ENCODE data around the gene SCAMP1. TPM values are rescaled to one million over a fixed set of nuclear protein-coding genes. Genes with fewer than 3 reads are reported as not detected.

SCAMP1 gene
- total RNA-seq, 1 experiment from 2014 or later, result 28.7 TPM

GRCh38 chr5:78508186-78508765 lies 147.9 kb downstream of the SCAMP1 start:
- POLR2A ChIA-PET (ENCODE audit: low non-redundant PET), result no interaction called here
- CTCF ChIA-PET, result no interaction called here
- Histone ChIP-seq H3K4me3 (ENCODE audit: low read depth, low read length, poor library complexity, severe bottlenecking) (no peak overlapping the region), H3K36me3 (ENCODE audit: insufficient read depth, low read length, poor library complexity, severe bottlenecking) (no peaks in the 10 kb centered on the region), H3K27me3 (replicated peaks; ENCODE audit: insufficient read depth, low read depth, low read length, poor library complexity) (no peaks in the 10 kb centered on the region), H3K27ac (ENCODE audit: low read depth, low read length, poor library complexity, severe bottlenecking) (no peak overlapping the region), H3K4me1 (ENCODE audit: insufficient read depth, low read length, poor library complexity, severe bottlenecking) (no peaks in the 10 kb centered on the region), H3K9me3 (ENCODE audit: low read depth, low read length, poor library complexity, severe bottlenecking) (no peaks in the 10 kb centered on the region)
- no peak for DNase-seq (ENCODE audit: low spot score)
- TF ChIP-seq CTCF (conservative IDR thresholded peaks at IDR 0.05; ENCODE audit: low read depth, low read length), result no peak
- TF ChIP-seq EZH2 (IDR thresholded peaks at IDR 0.05; ENCODE audit: borderline replicate concordance, low read depth, low read length, poor library complexity, severe bottlenecking), result no peak
- no TSS peak for BruUV-seq (replicated peaks)
- intact Hi-C loops (cut with micrococcal nuclease; ENCODE audit: unreplicated experiment), result no loop called here

- BruUV-seq (replicated peaks), result no TSS peak
- Histone ChIP-seq H3K4me3 (ENCODE audit: low read depth, low read length, poor library complexity, severe bottlenecking) (no peak overlapping the region), H3K27me3 (replicated peaks; ENCODE audit: insufficient read depth, low read depth, low read length, poor library complexity) (no peaks in the 10 kb centered on the region), H3K9me3 (ENCODE audit: low read depth, low read length, poor library complexity, severe bottlenecking) (no peaks in the 10 kb centered on the region), H3K36me3 (ENCODE audit: insufficient read depth, low read length, poor library complexity, severe bottlenecking) (no peaks in the 10 kb centered on the region), H3K4me1 (ENCODE audit: insufficient read depth, low read length, poor library complexity, severe bottlenecking) (no peaks in the 10 kb centered on the region), H3K27ac (ENCODE audit: low read depth, low read length, poor library complexity, severe bottlenecking) (no peak overlapping the region)
- no peak for DNase-seq (ENCODE audit: low spot score)
- intact Hi-C loops (cut with micrococcal nuclease; ENCODE audit: unreplicated experiment), result no loop called here
- POLR2A ChIA-PET (ENCODE audit: low non-redundant PET), result no interaction called here
- TF ChIP-seq EZH2 (IDR thresholded peaks at IDR 0.05; ENCODE audit: borderline replicate concordance, low read depth, low read length, poor library complexity, severe bottlenecking), result no peak
- no peak for TF ChIP-seq CTCF (conservative IDR thresholded peaks at IDR 0.05; ENCODE audit: low read depth, low read length)
- CTCF ChIA-PET, result no interaction called here
These were observed 148.9 kb downstream of the SCAMP1 start for GRCh38 chr5:78509145-78509865.

- no peak overlapping the region for H3K4me3 ChIP-seq (ENCODE audit: low read depth, low read length, poor library complexity, severe bottlenecking)
- H3K4me1 ChIP-seq (ENCODE audit: insufficient read depth, low read length, poor library complexity, severe bottlenecking), result no peaks in the 10 kb centered on the region
- intact Hi-C loops (cut with micrococcal nuclease; ENCODE audit: unreplicated experiment), result no loop called here
- POLR2A ChIA-PET (ENCODE audit: low non-redundant PET), result no interaction called here
- H3K36me3 ChIP-seq (ENCODE audit: insufficient read depth, low read length, poor library complexity, severe bottlenecking), result no peaks in the 10 kb centered on the region
- no peak overlapping the region for H3K27ac ChIP-seq (ENCODE audit: low read depth, low read length, poor library complexity, severe bottlenecking)
- H3K9me3 ChIP-seq (ENCODE audit: low read depth, low read length, poor library complexity, severe bottlenecking), result no peaks in the 10 kb centered on the region
- TF ChIP-seq EZH2 (IDR thresholded peaks at IDR 0.05; ENCODE audit: borderline replicate concordance, low read depth, low read length, poor library complexity, severe bottlenecking) (no peak), CTCF (conservative IDR thresholded peaks at IDR 0.05; ENCODE audit: low read depth, low read length) (no peak)
- H3K27me3 ChIP-seq (replicated peaks; ENCODE audit: insufficient read depth, low read depth, low read length, poor library complexity), result no peaks in the 10 kb centered on the region
- BruUV-seq (replicated peaks), result no TSS peak
- no peak for DNase-seq (ENCODE audit: low spot score)
- CTCF ChIA-PET, result no interaction called here
These were observed 149.7 kb downstream of the SCAMP1 start for GRCh38 chr5:78509884-78510769.

Measured in A673 (cell line).